MM.1S (cell line): ENCODE results near the gene RARRES2.

Source experiments
- CTCF ChIP-seq: fragments of 300-600 bp; sonication (generic); IDR thresholded peaks from 2 replicates; pipeline ENCODE4 v1.5.1; 2016; ENCODE audit warnings: antibody characterized with exemption, low read length, mixed read lengths
- EZH2 ChIP-seq: fragments of 300-600 bp; sonication (generic); optimal IDR thresholded peaks from 2 replicates; pipeline ENCODE3; 2017; ENCODE audit warnings: low read depth, mild to moderate bottlenecking, antibody characterized with exemption, low read length, mixed read lengths
- EZH2phosphoT487 ChIP-seq: fragments of 300-600 bp; sonication (generic); IDR thresholded peaks from 2 replicates; pipeline ENCODE4 v1.6.1; 2018; ENCODE audit warnings: antibody characterized with exemption, low read length

DNA sequence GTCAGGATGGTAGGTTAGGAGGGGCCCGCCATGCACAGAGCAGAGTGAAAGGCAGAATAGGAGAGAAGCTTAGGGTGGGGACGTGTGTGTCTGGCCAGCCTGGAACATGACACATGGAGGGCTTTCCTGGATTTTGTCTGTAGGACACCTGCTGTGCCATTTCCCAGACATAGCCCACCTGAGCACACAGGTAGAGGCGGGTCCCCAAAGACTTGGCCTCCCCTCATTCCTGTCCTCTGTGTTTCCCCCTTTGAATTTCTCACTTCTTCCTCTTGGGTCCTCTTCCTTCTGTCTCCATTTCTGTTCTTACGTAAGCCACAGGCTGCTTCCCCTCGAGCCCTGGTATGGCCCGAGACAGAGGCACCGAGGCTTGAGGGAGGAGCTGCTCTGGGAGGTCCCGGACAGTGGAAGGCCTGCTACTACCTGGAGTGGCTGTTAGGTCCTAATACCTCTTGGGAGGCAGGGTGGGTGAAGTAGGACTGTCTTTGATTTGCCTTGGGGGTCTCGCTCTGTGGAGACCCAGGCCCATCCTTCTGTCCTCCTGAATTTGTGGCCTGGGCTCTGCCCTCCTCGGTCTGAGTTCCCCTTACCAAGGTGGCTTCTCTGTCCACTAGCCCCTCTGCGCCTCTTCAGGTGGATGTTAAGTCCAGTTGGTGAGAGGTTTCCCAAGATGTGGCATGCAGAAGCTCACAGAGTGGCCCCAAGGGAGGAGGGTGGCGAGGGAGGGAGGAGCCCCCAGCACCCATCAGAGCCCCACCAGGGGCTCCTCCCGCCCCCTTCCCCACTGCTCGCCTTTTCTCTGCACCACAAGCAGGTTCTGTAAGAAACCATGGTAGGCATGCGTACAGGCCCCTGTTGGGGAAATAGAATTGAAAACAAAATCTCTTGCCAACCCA lies 43.2 kb upstream of the RARRES2 start:
- no peak for TF ChIP-seq CTCF
- TF ChIP-seq EZH2phosphoT487: no peak
- no peak for TF ChIP-seq EZH2
